Stomach (tissue), 4 donors: ENCODE data around the gene NUP214.

Experiments
- CTCF ChIP-seq, 7 experiments: fragments of 450-650 bp in 4 of 7; fragments of 200-600 bp in 3 of 7; sonication (generic) in 3 of 7; IDR thresholded peaks; one replicate each; pipeline ENCODE4 v1.5.1; 2016 to 2019; ENCODE audit warnings: antibody characterized with exemption in 7 of 7, control low read depth in 2 of 7, mild to moderate bottlenecking in 1 of 7
- POLR2A ChIP-seq, 4 donors: fragments of 450-650 bp; IDR thresholded peaks; one replicate each; pipeline ENCODE4 v1.6.1; 2016; ENCODE audit warnings: antibody characterized with exemption in 4 of 4, control low read depth in 2 of 4, mild to moderate bottlenecking in 1 of 4, moderate library complexity in 1 of 4

- TF ChIP-seq CTCF (IDR thresholded peaks at IDR 0.05) (peak in 5 of 7 experiments; percentile 74 to 92 (median 88)), POLR2A (IDR thresholded peaks at IDR 0.05) (no peak)
Observed at GRCh38 chr9:131178382-131178781, 53.0 kb downstream of the NUP214 start.
